Measurements from ENCODE around the gene RASA3. TPM values are rescaled to one million over a fixed set of nuclear protein-coding genes. Genes with fewer than 3 reads are reported as not detected.

Gene RASA3
- total and polyA plus RNA-seq, 2 donors = 17.8 to 26.3 TPM

- H3K4me3 ChIP-seq (ENCODE audit: low read depth, low read length) = no peak overlapping the region
- no peaks in the 10 kb centered on the region for H3K4me1 ChIP-seq (ENCODE audit: insufficient read depth)
- no peak overlapping the region for H3K27ac ChIP-seq (ENCODE audit: low read depth)
- no peak for DNase-seq (ENCODE audit: extremely low spot score)
- WGBS = 93% methylated on average over 21 of the region's 21 CpGs
- peaks cover 4% of the 10 kb centered on the region for H3K36me3 ChIP-seq (ENCODE audit: insufficient read depth)
Measured at GRCh38 chr13:114012921-114013320, 119.5 kb downstream of the RASA3 start.

GRCh38 chr13:114012141-114012540, 120.3 kb downstream of the RASA3 start:
- no peak overlapping the region for H3K27ac ChIP-seq (ENCODE audit: low read depth)
- H3K4me3 ChIP-seq (ENCODE audit: low read depth, low read length) = no peak overlapping the region
- H3K4me1 ChIP-seq (ENCODE audit: insufficient read depth) = no peaks in the 10 kb centered on the region
- WGBS = 92% methylated on average over 17 of the region's 17 CpGs
- H3K36me3 ChIP-seq (ENCODE audit: insufficient read depth) = peaks cover 4% of the 10 kb centered on the region
- DNase-seq (ENCODE audit: extremely low spot score) = no peak

- Histone ChIP-seq H3K4me3 (ENCODE audit: low read depth, low read length) (no peak overlapping the region), H3K36me3 (ENCODE audit: insufficient read depth) (peaks cover 4% of the 10 kb centered on the region), H3K27ac (ENCODE audit: low read depth) (no peak overlapping the region), H3K4me1 (ENCODE audit: insufficient read depth) (no peaks in the 10 kb centered on the region)
- no peak for DNase-seq (ENCODE audit: extremely low spot score)
- WGBS = 95% methylated on average over 19 of the region's 19 CpGs
Measured at GRCh38 chr13:114011226-114011625, 121.2 kb downstream of the RASA3 start.

GRCh38 chr13:114010401-114011101, 121.9 kb downstream of the RASA3 start:
- Histone ChIP-seq H3K4me3 (ENCODE audit: low read depth, low read length) (no peak overlapping the region), H3K27ac (ENCODE audit: low read depth) (no peak overlapping the region), H3K4me1 (ENCODE audit: insufficient read depth) (no peaks in the 10 kb centered on the region), H3K36me3 (ENCODE audit: insufficient read depth) (peaks cover 4% of the 10 kb centered on the region)
- 88% methylated on average over 37 of the region's 37 CpGs for WGBS
- DNase-seq (ENCODE audit: extremely low spot score) = no peak

- Histone ChIP-seq H3K4me3 (ENCODE audit: low read depth, low read length) (no peak overlapping the region), H3K27ac (ENCODE audit: low read depth) (no peak overlapping the region), H3K36me3 (ENCODE audit: insufficient read depth) (peaks cover 4% of the 10 kb centered on the region), H3K4me1 (ENCODE audit: insufficient read depth) (no peaks in the 10 kb centered on the region)
- DNase-seq (ENCODE audit: extremely low spot score) = no peak
- WGBS = 93% methylated on average over 31 of the region's 31 CpGs
Measured at GRCh38 chr13:114009590-114010400, 122.6 kb downstream of the RASA3 start.

GRCh38 chr13:114008964-114009589, 123.3 kb downstream of the RASA3 start:
- no peak overlapping the region for H3K27ac ChIP-seq (ENCODE audit: low read depth)
- H3K4me3 ChIP-seq (ENCODE audit: low read depth, low read length) = no peak overlapping the region
- peaks cover 4% of the 10 kb centered on the region for H3K36me3 ChIP-seq (ENCODE audit: insufficient read depth)
- no peak for DNase-seq (ENCODE audit: extremely low spot score)
- no peaks in the 10 kb centered on the region for H3K4me1 ChIP-seq (ENCODE audit: insufficient read depth)
- 86% methylated on average over 33 of the region's 33 CpGs for WGBS

GRCh38 chr13:114007566-114007965, 124.9 kb downstream of the RASA3 start:
- no peak overlapping the region for H3K27ac ChIP-seq (ENCODE audit: low read depth)
- no peak overlapping the region for H3K4me3 ChIP-seq (ENCODE audit: low read depth, low read length)
- H3K36me3 ChIP-seq (ENCODE audit: insufficient read depth) = peaks cover 4% of the 10 kb centered on the region
- H3K4me1 ChIP-seq (ENCODE audit: insufficient read depth) = no peaks in the 10 kb centered on the region
- 89% methylated on average over 12 of the region's 12 CpGs for whole genome bisulfite sequencing
- DNase-seq (ENCODE audit: extremely low spot score) = no peak

GRCh38 chr13:114005206-114005724, 127.2 kb downstream of the RASA3 start:
- Histone ChIP-seq H3K36me3 (ENCODE audit: insufficient read depth) (peaks cover 4% of the 10 kb centered on the region), H3K27ac (ENCODE audit: low read depth) (no peak overlapping the region), H3K4me3 (ENCODE audit: low read depth, low read length) (no peak overlapping the region), H3K4me1 (ENCODE audit: insufficient read depth) (no peaks in the 10 kb centered on the region)
- WGBS = 80% methylated on average over 15 of the region's 15 CpGs
- DNase-seq (ENCODE audit: extremely low spot score) = no peak

- WGBS = 80% methylated on average over 41 of the region's 41 CpGs
- no peak overlapping the region for H3K4me3 ChIP-seq (ENCODE audit: low read depth, low read length)
- H3K4me1 ChIP-seq (ENCODE audit: insufficient read depth) = no peaks in the 10 kb centered on the region
- DNase-seq (ENCODE audit: extremely low spot score) = no peak
- no peak overlapping the region for H3K27ac ChIP-seq (ENCODE audit: low read depth)
- H3K36me3 ChIP-seq (ENCODE audit: insufficient read depth) = peaks cover 3% of the 10 kb centered on the region
Measured at GRCh38 chr13:114004420-114005205, 127.8 kb downstream of the RASA3 start.

- Histone ChIP-seq H3K27ac (ENCODE audit: low read depth) (no peak overlapping the region), H3K4me3 (ENCODE audit: low read depth, low read length) (no peak overlapping the region), H3K36me3 (ENCODE audit: insufficient read depth) (no peaks in the 10 kb centered on the region), H3K4me1 (ENCODE audit: insufficient read depth) (no peaks in the 10 kb centered on the region)
- WGBS = 94% methylated on average over 24 of the region's 24 CpGs
- no peak for DNase-seq (ENCODE audit: extremely low spot score)
Measured at GRCh38 chr13:114002771-114003321, 129.6 kb downstream of the RASA3 start.

- DNase-seq (ENCODE audit: extremely low spot score) = no peak
- 76% methylated on average over 27 of the region's 27 CpGs for WGBS
- no peaks in the 10 kb centered on the region for H3K36me3 ChIP-seq (ENCODE audit: insufficient read depth)
Measured at GRCh38 chr13:114002009-114002544, 130.3 kb downstream of the RASA3 start.

GRCh38 chr13:114001331-114002008, 131.0 kb downstream of the RASA3 start:
- H3K27ac ChIP-seq (ENCODE audit: low read depth) = no peak overlapping the region
- WGBS = 94% methylated on average over 46 of the region's 46 CpGs
- no peak overlapping the region for H3K4me3 ChIP-seq (ENCODE audit: low read depth, low read length)
- H3K36me3 ChIP-seq (ENCODE audit: insufficient read depth) = no peaks in the 10 kb centered on the region
- no peak for DNase-seq (ENCODE audit: extremely low spot score)
- H3K4me1 ChIP-seq (ENCODE audit: insufficient read depth) = no peaks in the 10 kb centered on the region

More at GRCh38 chr13:114002009-114002544, 130.3 kb downstream of the RASA3 start:
- Histone ChIP-seq H3K4me3 (ENCODE audit: low read depth, low read length) (no peak overlapping the region), H3K4me1 (ENCODE audit: insufficient read depth) (no peaks in the 10 kb centered on the region), H3K27ac (ENCODE audit: low read depth) (no peak overlapping the region)

Measured in urinary bladder (tissue), 4 donors.